GM11168 (cell line): ENCODE measurements around the gene PPP1R10.

Source experiments
- in situ Hi-C: fragments of 300-500 bp; cut with MboI; formaldehyde crosslinking; loops from one replicate; pipeline ENCODE4 v1.12.0; 2022; ENCODE audit warnings: low sequenced_read_pairs; ENCODE audit not compliant: unreplicated experiment

The PPP1R10 gene

DNA sequence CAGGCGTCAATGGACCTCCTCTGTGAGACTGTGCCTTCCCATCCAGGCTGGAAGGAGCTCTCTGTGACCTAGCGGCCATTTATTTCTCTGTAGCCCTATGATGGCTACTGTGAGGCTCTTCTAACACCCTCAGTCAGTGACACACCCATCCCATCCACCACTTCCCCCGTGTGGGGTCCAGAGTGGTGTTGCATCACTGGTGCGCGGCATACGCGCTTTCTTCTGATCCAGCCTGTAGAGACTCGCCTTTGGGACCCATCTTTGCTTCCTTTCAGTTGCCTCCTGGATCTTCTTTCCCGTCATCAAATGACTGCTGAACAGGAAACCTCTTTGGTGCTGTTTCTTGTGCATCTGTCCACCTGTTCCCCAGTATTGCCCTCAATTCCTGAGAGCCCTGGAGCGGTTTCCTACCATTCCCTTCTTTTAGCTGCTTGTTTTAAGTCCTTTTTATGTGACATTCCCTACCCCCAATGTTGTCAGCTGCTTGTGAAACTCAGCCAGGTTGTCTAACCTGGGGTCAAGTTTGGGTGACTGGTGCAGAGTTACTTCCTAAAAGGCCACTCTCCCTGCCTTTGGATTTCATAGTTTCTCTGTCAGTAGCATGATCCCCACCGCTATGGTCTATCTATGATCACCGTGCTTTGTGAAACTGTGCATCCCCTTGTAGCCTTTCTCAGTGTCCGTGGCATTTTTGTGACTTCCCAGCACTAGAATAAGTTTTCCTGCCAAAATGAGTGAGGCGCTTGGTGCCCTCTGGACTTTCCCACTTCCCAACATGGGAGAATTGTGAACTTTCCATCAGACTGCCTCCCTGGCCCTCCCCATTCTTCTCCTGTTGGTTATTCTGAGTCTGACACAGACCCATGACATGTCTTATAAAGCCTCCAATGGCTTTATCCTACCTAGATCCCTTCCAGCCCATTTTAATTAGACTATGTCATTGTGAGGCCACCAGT lies 54.3 kb downstream of the PPP1R10 start:
- in situ Hi-C loops: no loop called here

DNA sequence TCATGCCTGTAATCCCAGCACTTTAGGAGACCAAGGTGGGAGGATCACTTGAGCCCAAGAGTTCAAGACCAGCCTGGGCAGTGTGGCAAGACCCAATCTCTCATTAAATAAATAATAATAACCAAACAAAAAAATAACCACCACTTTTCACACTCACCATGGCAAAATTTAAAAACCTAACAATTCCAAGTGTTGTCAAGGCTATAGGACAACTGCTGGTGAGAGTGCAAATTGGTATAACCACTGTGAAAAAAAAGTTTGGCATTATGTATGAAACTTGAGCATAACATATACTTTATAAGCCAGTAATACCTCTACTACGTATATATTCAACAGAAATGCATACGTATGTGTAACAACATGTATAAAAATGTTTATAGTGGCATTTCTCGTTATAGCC lies 56.1 kb downstream of the PPP1R10 start:
- in situ Hi-C loops: no loop called here

- in situ Hi-C loops: no loop called here
Measured at GRCh38 chr6:30557683-30557981, 59.4 kb downstream of the PPP1R10 start.

- in situ Hi-C loops: no loop called here
Measured at GRCh38 chr6:30556906-30557682, 59.9 kb downstream of the PPP1R10 start, which contains the start of gene PRR3. TSS of gene PRR3 (plus strand) at chr6:30557295. CDS start at chr6:30557345, 50 bp downstream.

DNA sequence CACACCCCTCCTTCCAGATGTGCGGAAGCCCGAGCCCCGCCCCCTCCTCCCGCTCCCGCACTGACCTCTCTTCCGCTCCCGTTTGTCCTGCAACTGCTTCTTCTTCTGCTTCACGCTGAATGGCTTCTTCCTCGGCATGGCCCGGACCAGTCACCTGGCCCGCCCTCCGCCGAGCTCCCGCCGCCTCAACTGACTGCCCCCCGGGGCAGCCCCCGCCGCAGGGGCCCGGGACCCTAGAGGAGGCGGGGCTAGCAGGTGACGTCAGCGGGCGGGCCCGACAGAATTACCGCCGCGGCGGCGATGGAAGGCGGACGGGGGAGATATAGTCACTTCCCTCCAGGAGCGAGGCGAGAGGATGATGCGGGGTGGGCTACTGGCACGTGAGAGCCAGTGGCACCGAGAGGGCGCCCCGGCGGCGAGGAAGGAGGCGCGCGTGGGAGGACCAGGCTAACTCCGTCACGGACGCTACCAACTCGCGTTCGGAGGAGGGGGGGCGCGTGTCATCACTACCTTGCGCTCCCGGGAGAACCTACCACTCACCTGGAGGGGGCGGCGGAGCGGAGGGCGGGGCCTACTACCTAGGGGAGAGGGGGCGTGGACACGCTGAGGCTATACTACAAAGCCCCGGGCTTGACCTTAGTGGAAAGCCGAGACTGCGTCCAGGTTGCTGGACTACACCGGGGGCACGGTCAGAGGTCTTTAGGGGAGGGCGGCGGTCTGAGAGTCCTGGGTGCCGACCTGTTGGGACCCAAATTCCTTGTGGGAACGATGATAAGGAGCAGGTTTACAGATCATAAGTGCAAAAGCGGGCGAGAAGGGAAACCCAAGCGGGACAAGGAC lies 60.8 kb downstream of the PPP1R10 start, which contains the start of gene GNL1:
TSS of gene GNL1 (minus strand) at position 424 of the 840 bp plus-strand sequence. CDS start at position 138, 286 bp downstream.
- in situ Hi-C loops: no loop called here

- in situ Hi-C loops: no loop called here
Measured at GRCh38 chr6:30555816-30556065, 61.3 kb downstream of the PPP1R10 start.

DNA sequence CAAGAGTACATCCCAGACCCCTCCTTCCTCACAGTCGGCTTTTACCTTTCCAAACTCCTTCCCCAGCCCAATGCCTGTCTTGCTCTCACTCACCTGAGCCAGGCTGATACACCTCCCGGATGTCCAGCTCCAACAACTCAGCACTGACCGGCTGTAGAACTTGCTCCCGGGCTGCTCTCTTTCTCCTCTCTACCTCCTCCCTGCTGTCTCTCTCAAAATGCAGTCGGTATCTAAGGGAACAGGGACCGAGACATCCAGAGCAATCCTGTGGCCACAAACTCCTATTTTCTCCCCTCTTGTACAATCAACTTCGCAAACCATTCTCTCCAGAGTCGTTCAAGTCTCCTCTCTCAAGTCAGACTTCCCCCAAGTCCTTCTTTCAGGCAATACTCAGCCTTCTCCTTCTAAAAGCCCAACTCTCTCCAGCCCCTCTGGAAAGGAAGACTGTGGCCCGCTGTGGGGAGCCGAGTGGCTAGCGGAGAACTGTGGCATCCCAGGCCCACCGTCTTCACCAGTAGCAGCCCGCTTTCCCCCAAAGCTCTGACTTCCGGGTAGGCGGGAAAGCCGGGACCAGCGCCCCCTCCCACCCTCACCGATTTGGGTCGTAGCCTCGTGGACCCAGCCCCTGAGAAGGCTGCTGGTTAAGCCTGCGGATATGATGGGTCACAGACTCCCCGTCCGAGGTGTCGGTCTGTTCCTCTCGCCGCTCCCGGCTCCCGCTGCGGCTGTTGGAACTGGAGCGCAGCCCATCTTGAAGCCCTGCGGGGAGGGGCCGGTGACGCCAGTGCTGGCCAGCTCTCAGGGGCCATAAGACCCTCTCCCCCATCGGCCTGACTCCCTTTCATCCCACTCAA lies 61.9 kb downstream of the PPP1R10 start:
- in situ Hi-C loops: no loop called here

GRCh38 chr6:30554404-30554803 lies 62.6 kb downstream of the PPP1R10 start:
- in situ Hi-C loops: no loop called here
